ENCODE data around the gene TMEM61. TPM values are rescaled to one million over a fixed set of nuclear protein-coding genes. Genes with fewer than 3 reads are reported as not detected.

The TMEM61 gene
- total and polyA plus RNA-seq, 2 of the 8 experiments (the other 6 are each of a cell fraction or from before 2014, with no cell fraction given) = 0.54 to 1.4 TPM

DNA sequence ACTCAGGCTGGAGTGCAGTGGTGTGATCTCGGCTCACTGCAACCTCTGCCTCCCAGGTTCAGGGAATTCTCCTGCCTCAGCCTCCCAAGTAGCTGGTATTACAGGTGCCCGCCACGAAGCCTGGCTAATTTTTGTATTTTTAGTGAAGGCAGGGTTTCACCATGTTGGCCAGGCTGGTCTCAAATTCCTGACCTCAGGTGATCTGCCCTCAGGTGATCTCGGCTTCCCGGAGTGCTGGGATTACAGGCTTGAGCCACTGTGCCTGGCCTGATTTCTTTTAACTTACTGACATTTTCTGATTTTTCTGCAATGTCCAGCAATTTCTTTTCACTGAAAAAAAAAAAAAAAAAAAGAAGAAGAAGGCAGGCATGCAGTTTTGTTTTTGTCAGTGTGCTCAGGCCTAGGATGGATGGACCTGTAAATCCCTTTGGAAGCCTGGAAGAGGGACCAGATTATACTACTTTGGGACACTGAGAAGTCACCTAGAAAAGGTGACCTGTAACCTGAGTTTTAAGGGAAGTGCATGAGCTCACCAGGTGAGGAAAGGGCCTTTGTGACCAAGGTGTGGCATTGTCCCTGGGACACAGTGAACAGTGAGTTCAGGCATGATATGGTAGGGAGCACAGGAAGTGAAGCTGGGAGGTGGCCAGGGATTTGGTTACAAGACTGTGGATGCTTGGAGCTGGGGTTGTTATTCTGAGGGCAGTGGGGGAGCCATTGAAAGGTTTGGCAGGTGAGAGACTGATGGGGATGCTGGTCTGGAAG lies 2.7 kb upstream of the TMEM61 start (continued):
- TF ChIP-seq, protein P1, sequence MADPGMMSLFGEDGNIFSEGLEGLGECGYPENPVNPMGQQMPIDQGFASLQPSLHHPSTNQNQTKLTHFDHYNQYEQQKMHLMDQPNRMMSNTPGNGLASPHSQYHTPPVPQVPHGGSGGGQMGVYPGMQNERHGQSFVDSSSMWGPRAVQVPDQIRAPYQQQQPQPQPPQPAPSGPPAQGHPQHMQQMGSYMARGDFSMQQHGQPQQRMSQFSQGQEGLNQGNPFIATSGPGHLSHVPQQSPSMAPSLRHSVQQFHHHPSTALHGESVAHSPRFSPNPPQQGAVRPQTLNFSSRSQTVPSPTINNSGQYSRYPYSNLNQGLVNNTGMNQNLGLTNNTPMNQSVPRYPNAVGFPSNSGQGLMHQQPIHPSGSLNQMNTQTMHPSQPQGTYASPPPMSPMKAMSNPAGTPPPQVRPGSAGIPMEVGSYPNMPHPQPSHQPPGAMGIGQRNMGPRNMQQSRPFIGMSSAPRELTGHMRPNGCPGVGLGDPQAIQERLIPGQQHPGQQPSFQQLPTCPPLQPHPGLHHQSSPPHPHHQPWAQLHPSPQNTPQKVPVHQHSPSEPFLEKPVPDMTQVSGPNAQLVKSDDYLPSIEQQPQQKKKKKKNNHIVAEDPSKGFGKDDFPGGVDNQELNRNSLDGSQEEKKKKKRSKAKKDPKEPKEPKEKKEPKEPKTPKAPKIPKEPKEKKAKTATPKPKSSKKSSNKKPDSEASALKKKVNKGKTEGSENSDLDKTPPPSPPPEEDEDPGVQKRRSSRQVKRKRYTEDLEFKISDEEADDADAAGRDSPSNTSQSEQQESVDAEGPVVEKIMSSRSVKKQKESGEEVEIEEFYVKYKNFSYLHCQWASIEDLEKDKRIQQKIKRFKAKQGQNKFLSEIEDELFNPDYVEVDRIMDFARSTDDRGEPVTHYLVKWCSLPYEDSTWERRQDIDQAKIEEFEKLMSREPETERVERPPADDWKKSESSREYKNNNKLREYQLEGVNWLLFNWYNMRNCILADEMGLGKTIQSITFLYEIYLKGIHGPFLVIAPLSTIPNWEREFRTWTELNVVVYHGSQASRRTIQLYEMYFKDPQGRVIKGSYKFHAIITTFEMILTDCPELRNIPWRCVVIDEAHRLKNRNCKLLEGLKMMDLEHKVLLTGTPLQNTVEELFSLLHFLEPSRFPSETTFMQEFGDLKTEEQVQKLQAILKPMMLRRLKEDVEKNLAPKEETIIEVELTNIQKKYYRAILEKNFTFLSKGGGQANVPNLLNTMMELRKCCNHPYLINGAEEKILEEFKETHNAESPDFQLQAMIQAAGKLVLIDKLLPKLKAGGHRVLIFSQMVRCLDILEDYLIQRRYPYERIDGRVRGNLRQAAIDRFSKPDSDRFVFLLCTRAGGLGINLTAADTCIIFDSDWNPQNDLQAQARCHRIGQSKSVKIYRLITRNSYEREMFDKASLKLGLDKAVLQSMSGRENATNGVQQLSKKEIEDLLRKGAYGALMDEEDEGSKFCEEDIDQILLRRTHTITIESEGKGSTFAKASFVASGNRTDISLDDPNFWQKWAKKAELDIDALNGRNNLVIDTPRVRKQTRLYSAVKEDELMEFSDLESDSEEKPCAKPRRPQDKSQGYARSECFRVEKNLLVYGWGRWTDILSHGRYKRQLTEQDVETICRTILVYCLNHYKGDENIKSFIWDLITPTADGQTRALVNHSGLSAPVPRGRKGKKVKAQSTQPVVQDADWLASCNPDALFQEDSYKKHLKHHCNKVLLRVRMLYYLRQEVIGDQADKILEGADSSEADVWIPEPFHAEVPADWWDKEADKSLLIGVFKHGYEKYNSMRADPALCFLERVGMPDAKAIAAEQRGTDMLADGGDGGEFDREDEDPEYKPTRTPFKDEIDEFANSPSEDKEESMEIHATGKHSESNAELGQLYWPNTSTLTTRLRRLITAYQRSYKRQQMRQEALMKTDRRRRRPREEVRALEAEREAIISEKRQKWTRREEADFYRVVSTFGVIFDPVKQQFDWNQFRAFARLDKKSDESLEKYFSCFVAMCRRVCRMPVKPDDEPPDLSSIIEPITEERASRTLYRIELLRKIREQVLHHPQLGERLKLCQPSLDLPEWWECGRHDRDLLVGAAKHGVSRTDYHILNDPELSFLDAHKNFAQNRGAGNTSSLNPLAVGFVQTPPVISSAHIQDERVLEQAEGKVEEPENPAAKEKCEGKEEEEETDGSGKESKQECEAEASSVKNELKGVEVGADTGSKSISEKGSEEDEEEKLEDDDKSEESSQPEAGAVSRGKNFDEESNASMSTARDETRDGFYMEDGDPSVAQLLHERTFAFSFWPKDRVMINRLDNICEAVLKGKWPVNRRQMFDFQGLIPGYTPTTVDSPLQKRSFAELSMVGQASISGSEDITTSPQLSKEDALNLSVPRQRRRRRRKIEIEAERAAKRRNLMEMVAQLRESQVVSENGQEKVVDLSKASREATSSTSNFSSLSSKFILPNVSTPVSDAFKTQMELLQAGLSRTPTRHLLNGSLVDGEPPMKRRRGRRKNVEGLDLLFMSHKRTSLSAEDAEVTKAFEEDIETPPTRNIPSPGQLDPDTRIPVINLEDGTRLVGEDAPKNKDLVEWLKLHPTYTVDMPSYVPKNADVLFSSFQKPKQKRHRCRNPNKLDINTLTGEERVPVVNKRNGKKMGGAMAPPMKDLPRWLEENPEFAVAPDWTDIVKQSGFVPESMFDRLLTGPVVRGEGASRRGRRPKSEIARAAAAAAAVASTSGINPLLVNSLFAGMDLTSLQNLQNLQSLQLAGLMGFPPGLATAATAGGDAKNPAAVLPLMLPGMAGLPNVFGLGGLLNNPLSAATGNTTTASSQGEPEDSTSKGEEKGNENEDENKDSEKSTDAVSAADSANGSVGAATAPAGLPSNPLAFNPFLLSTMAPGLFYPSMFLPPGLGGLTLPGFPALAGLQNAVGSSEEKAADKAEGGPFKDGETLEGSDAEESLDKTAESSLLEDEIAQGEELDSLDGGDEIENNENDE (IDR thresholded peaks at IDR 0.05; ENCODE audit: insufficient replicate concordance, low read length) = no peak
- TF ChIP-seq SUZ12 (IDR thresholded peaks at IDR 0.05; ENCODE audit: low read length) = no peak
- no peak for TF ChIP-seq GTF2F1 (IDR thresholded peaks at IDR 0.05; ENCODE audit: borderline replicate concordance, low read depth, low read length)
- no peak for TF ChIP-seq BCL11A (IDR thresholded peaks at IDR 0.05; ENCODE audit: low read depth in 2 of 2, low read length in 2 of 2)
- no peak for TF ChIP-seq RBBP5 (IDR thresholded peaks at IDR 0.05; ENCODE audit: borderline replicate concordance, low read depth, low read length)
- no peak for TF ChIP-seq SRF (IDR thresholded peaks at IDR 0.05; ENCODE audit: low read depth, low read length)
- TF ChIP-seq BRCA1 (IDR thresholded peaks at IDR 0.05; ENCODE audit: low read depth, low read length) = no peak
- TF ChIP-seq SP2 (IDR thresholded peaks at IDR 0.05; ENCODE audit: low read length) = no peak

Data from H1 (cell line).